ENCODE data around the gene CNEP1R1. TPM values are rescaled to one million over a fixed set of nuclear protein-coding genes. Genes with fewer than 3 reads are reported as not detected.

Gene CNEP1R1
- total and polyA plus RNA-seq, 2 experiments from 2014 or later: 13.8 to 30.3 TPM

DNA sequence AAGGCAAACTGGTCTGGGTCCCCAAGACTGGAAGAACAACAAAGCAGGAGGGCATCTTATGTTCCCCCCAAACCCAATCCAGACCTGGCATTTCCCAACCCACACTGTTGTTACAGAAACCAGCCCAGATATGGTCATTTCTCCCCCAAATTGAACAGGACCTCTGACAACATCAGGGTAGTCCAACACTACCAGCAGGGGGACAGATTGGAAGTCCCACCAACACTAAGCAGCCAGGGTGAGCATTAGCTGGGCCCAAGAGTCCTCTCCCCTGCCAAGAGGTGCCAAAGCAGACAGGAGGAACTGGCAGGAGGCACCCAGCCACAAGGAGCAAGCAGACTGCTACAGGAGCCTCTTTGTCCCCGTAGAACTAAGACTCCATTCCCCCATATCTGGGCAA lies 29.3 kb upstream of the CNEP1R1 start:
- Histone ChIP-seq H3K27me3 (ENCODE audit: insufficient read depth) (no peaks in the 10 kb centered on the region), H3K4me2 (no peak overlapping the region), H3K4me3 (no peak overlapping the region), H3K27ac (ENCODE audit: low read depth) (no peak overlapping the region), H3K36me3 (ENCODE audit: insufficient read depth) (no peaks in the 10 kb centered on the region), H3K4me1 (ENCODE audit: insufficient read depth) (no peaks in the 10 kb centered on the region), H4K20me1 (replicated peaks; ENCODE audit: insufficient read depth) (no peaks in the 10 kb centered on the region), H3K79me2 (replicated peaks; ENCODE audit: insufficient read depth) (no peaks in the 10 kb centered on the region), H2AFZ (no peak overlapping the region), H3F3A (replicated peaks; ENCODE audit: low read depth) (no peaks in the 10 kb centered on the region), H3K9me2 (ENCODE audit: insufficient read depth) (no peaks in the 10 kb centered on the region)
- H3K4me3 Mint-ChIP-seq: no peak overlapping the region
- peaks cover 8% of the 10 kb centered on the region for H3K27me3 Mint-ChIP-seq (ENCODE audit: insufficient read depth, low read depth, poor library complexity)
- ATAC-seq (no peak), DNase-seq (ENCODE audit: low spot score) (no peak)
- peaks cover 2% of the 10 kb centered on the region; the same call in 1 of the 3 replicates for H3K4me1 Mint-ChIP-seq
- H3K9me3 Mint-ChIP-seq: no peaks in the 10 kb centered on the region
- no peak overlapping the region for H3K27ac Mint-ChIP-seq
- no peaks in the 10 kb centered on the region for H3K36me3 Mint-ChIP-seq (ENCODE audit: low read depth)
- TF ChIP-seq STAT1 (IDR thresholded peaks at IDR 0.05; ENCODE audit: unreplicated experiment) (no peak), CTCF (conservative IDR thresholded peaks at IDR 0.05; ENCODE audit: low read depth in 2 of 2) (0 out of 4 replicates have a peak, but pooled peaks of 1 of the 2 experiments have one; percentile 3)
- TF ChIP-seq, protein P1, sequence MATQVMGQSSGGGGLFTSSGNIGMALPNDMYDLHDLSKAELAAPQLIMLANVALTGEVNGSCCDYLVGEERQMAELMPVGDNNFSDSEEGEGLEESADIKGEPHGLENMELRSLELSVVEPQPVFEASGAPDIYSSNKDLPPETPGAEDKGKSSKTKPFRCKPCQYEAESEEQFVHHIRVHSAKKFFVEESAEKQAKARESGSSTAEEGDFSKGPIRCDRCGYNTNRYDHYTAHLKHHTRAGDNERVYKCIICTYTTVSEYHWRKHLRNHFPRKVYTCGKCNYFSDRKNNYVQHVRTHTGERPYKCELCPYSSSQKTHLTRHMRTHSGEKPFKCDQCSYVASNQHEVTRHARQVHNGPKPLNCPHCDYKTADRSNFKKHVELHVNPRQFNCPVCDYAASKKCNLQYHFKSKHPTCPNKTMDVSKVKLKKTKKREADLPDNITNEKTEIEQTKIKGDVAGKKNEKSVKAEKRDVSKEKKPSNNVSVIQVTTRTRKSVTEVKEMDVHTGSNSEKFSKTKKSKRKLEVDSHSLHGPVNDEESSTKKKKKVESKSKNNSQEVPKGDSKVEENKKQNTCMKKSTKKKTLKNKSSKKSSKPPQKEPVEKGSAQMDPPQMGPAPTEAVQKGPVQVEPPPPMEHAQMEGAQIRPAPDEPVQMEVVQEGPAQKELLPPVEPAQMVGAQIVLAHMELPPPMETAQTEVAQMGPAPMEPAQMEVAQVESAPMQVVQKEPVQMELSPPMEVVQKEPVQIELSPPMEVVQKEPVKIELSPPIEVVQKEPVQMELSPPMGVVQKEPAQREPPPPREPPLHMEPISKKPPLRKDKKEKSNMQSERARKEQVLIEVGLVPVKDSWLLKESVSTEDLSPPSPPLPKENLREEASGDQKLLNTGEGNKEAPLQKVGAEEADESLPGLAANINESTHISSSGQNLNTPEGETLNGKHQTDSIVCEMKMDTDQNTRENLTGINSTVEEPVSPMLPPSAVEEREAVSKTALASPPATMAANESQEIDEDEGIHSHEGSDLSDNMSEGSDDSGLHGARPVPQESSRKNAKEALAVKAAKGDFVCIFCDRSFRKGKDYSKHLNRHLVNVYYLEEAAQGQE (IDR thresholded peaks at IDR 0.05; ENCODE audit: unreplicated experiment): no peak

- Mint-ChIP-seq H3K4me3 (no peak overlapping the region), H3K27ac (no peak overlapping the region), H3K36me3 (ENCODE audit: low read depth) (no peaks in the 10 kb centered on the region), H3K27me3 (ENCODE audit: insufficient read depth, low read depth, poor library complexity) (peaks cover 8% of the 10 kb centered on the region), H3K4me1 (no peaks in the 10 kb centered on the region), H3K9me3 (no peaks in the 10 kb centered on the region)
- Histone ChIP-seq H3K27me3 (ENCODE audit: insufficient read depth) (no peaks in the 10 kb centered on the region), H4K20me1 (replicated peaks; ENCODE audit: insufficient read depth) (no peaks in the 10 kb centered on the region), H2AFZ (no peak overlapping the region), H3K79me2 (replicated peaks; ENCODE audit: insufficient read depth) (no peaks in the 10 kb centered on the region), H3K36me3 (ENCODE audit: insufficient read depth) (no peaks in the 10 kb centered on the region), H3K4me1 (ENCODE audit: insufficient read depth) (no peaks in the 10 kb centered on the region), H3F3A (replicated peaks; ENCODE audit: low read depth) (no peaks in the 10 kb centered on the region), H3K9me2 (ENCODE audit: insufficient read depth) (no peaks in the 10 kb centered on the region), H3K4me2 (no peak overlapping the region), H3K27ac (ENCODE audit: low read depth) (no peak overlapping the region), H3K4me3 (no peak overlapping the region)
- no peak for DNase-seq (ENCODE audit: low spot score)
- ATAC-seq: no peak
- TF ChIP-seq, protein P1 (IDR thresholded peaks at IDR 0.05; ENCODE audit: unreplicated experiment): no peak
- no peak for TF ChIP-seq STAT1 (IDR thresholded peaks at IDR 0.05; ENCODE audit: unreplicated experiment)
- no peak for TF ChIP-seq EZH2 (IDR thresholded peaks at IDR 0.05; ENCODE audit: low read depth, unreplicated experiment)
- no peak for TF ChIP-seq CREB1 (CRISPR knock-in tag; IDR thresholded peaks at IDR 0.05; ENCODE audit: low read depth)
- no peak for TF ChIP-seq JUNB (IDR thresholded peaks at IDR 0.05; ENCODE audit: unreplicated experiment)
- TF ChIP-seq, protein P2, sequence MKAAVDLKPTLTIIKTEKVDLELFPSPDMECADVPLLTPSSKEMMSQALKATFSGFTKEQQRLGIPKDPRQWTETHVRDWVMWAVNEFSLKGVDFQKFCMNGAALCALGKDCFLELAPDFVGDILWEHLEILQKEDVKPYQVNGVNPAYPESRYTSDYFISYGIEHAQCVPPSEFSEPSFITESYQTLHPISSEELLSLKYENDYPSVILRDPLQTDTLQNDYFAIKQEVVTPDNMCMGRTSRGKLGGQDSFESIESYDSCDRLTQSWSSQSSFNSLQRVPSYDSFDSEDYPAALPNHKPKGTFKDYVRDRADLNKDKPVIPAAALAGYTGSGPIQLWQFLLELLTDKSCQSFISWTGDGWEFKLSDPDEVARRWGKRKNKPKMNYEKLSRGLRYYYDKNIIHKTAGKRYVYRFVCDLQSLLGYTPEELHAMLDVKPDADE (IDR thresholded peaks at IDR 0.05): no peak
- no peak for TF ChIP-seq CTCF (conservative IDR thresholded peaks at IDR 0.05; ENCODE audit: low read depth in 2 of 2)
- TF ChIP-seq EZH2phosphoT487 (IDR thresholded peaks at IDR 0.05; ENCODE audit: unreplicated experiment): no peak
- no peak for TF ChIP-seq ZNF114 (CRISPR knock-in tag; IDR thresholded peaks at IDR 0.05)
- no peak for TF ChIP-seq ZNF331 (CRISPR knock-in tag; IDR thresholded peaks at IDR 0.05; ENCODE audit: low read depth)
- TF ChIP-seq NANOG (IDR thresholded peaks at IDR 0.05; ENCODE audit: borderline replicate concordance): no peak
These were observed 27.2 kb upstream of the CNEP1R1 start for GRCh38 chr16:49997721-49998251.
